ENCODE data around the gene PNLIPRP1. TPM values are rescaled to one million over a fixed set of nuclear protein-coding genes. Genes with fewer than 3 reads are reported as not detected.

The PNLIPRP1 gene
- total and polyA plus RNA-seq, 2 of the 4 experiments (the other 2 are of a cell fraction): not detected

- H3K4me1 ChIP-seq (ENCODE audit: control insufficient read depth, insufficient read depth, low read length): no peaks in the 10 kb centered on the region
- no TSS peak for BruUV-seq (replicated peaks)
- no peak overlapping the region for H3K27ac ChIP-seq (ENCODE audit: insufficient read depth, low read length)
- no peak overlapping the region for H3K4me2 ChIP-seq (ENCODE audit: low read depth, low read length)
- no peak overlapping the region for H2AFZ ChIP-seq (replicated peaks; ENCODE audit: low read length, poor library complexity)
- H4K8ac ChIP-seq (ENCODE audit: low read depth in 2 of 2, low read length in 2 of 2): no peak overlapping the region
- no peaks in the 10 kb centered on the region for H3K79me1 ChIP-seq (ENCODE audit: low read depth in 1 of 2, low read length in 2 of 2)
- ATAC-seq (ENCODE audit: low read depth) (no peak), DNase-seq (no peak)
- no peaks in the 10 kb centered on the region for H3K36me3 ChIP-seq (ENCODE audit: control insufficient read depth, insufficient read depth, low read length)
- H3K56ac ChIP-seq (ENCODE audit: extremely low read depth, insufficient read depth, low read length): no peak overlapping the region
- no peaks in the 10 kb centered on the region for H3K9me3 ChIP-seq (ENCODE audit: control insufficient read depth, insufficient read depth, low read length)
- intact Hi-C loops (cut with micrococcal nuclease) (no loop called here), dilution Hi-C loops (cut with HindIII; ENCODE audit: low sequenced_read_pairs, unreplicated experiment) (no loop called here), in situ Hi-C loops (cut with MboI; ENCODE audit: low sequenced_read_pairs) (no loop called here)
- TF ChIP-seq FOS (IDR thresholded peaks at IDR 0.05; ENCODE audit: low read depth, low read length): no peak
- no peak for TF ChIP-seq USF2 (IDR thresholded peaks at IDR 0.05; ENCODE audit: low read depth, low read length)
- TF ChIP-seq RFX5 (IDR thresholded peaks at IDR 0.05; ENCODE audit: low read depth, low read length): no peak
- no peak for TF ChIP-seq ELK1 (IDR thresholded peaks at IDR 0.05; ENCODE audit: borderline replicate concordance, low read depth, low read length)
- no peak for TF ChIP-seq MAFK (IDR thresholded peaks at IDR 0.05; ENCODE audit: low read depth, low read length)
- TF ChIP-seq POLR2A (IDR thresholded peaks at IDR 0.05; ENCODE audit: low read depth, low read length): no peak
- H3K27me3 ChIP-seq (ENCODE audit: control insufficient read depth, insufficient read depth, low read length): no peaks in the 10 kb centered on the region; the same call in 1 of the 2 replicates
- H3K4me3 ChIP-seq (ENCODE audit: insufficient read depth, low read depth, low read length): no peak overlapping the region
- no peak overlapping the region for H4K91ac ChIP-seq (ENCODE audit: insufficient read depth, low read depth, low read length)
- no peak overlapping the region for H3K14ac ChIP-seq (replicated peaks; ENCODE audit: low read depth, low read length)
- H4K20me1 ChIP-seq (ENCODE audit: insufficient read depth, low read length): no peaks in the 10 kb centered on the region
- H3K4ac ChIP-seq (ENCODE audit: low read depth, low read length): no peak overlapping the region
- H4K5ac ChIP-seq (ENCODE audit: low read depth, low read length): no peak overlapping the region
- no peak overlapping the region for H2BK15ac ChIP-seq (ENCODE audit: low read depth, low read length)
- no peak overlapping the region for H3K9ac ChIP-seq (ENCODE audit: low read depth, low read length)
- H2AK5ac ChIP-seq (ENCODE audit: low read depth, low read length): no peak overlapping the region
- no peak overlapping the region for H2BK5ac ChIP-seq (ENCODE audit: low read depth, low read length, poor library complexity, severe bottlenecking)
- H3K9me1 ChIP-seq (ENCODE audit: insufficient read depth, low read length): no peaks in the 10 kb centered on the region
- H2BK20ac ChIP-seq (ENCODE audit: low read depth, low read length): no peak overlapping the region
- ChIA-PET POLR2A (ENCODE audit: unreplicated experiment) (no interaction called here), CTCF (interaction anchor here (0.7 kb wide), 1 partner anchor 71 kb away, joined by 3 read pairs; no protein-coding TSS in a partner anchor)
- H3K18ac ChIP-seq (ENCODE audit: low read depth, low read length): no peak overlapping the region
- H2BK120ac ChIP-seq (ENCODE audit: low read depth, low read length): no peak overlapping the region
- no peak overlapping the region for H2AK9ac ChIP-seq (replicated peaks; ENCODE audit: low read depth, low read length, poor library complexity)
- H3K23ac ChIP-seq (ENCODE audit: low read depth, low read length): no peak overlapping the region
Measured at GRCh38 chr10:116598329-116598728, 7.6 kb downstream of the PNLIPRP1 start.

Data from IMR-90 (cell line).